Measurements from ENCODE around the gene RHD. TPM values are rescaled to one million over a fixed set of nuclear protein-coding genes. Genes with fewer than 3 reads are reported as not detected.
"Not testable (repeated sequence)": the region's sequence is repeated elsewhere in the genome, so short reads cannot be mapped to it uniquely, and the experiment has no call there.

The RHD gene
- total RNA-seq, 2 donors from 2014 or later: not detected

- no peak for TF ChIP-seq CTCF (IDR thresholded peaks at IDR 0.05)
- Histone ChIP-seq H3K36me3 (peaks cover 35% of the 10 kb centered on the region), H3K4me1 (ENCODE audit: control insufficient read depth in 1 of 2, low read depth in 2 of 2) (peaks cover 0 to 8% of the 10 kb centered on the region in 2 donors), H3K4me3 (no peak overlapping the region), H3K27ac (no peak overlapping the region), H3K27me3 (replicated peaks; ENCODE audit: insufficient read depth) (no peaks in the 10 kb centered on the region), H3K9me3 (no peaks in the 10 kb centered on the region)
- ATAC-seq (ENCODE audit: insufficient number of reproducible peaks, low FRiP score, low read depth): no peak
- no peak for DNase-seq (ENCODE audit: low spot score)
Observed at GRCh38 chr1:25356441-25356840, 84.1 kb downstream of the RHD start.

- no peak for TF ChIP-seq CTCF (IDR thresholded peaks at IDR 0.05)
- Histone ChIP-seq H3K27ac (no peak overlapping the region), H3K36me3 (peaks cover 35% of the 10 kb centered on the region), H3K4me1 (ENCODE audit: control insufficient read depth in 1 of 2, low read depth in 2 of 2) (peaks cover 0 to 8% of the 10 kb centered on the region in 2 donors), H3K27me3 (replicated peaks; ENCODE audit: insufficient read depth) (no peaks in the 10 kb centered on the region), H3K9me3 (no peaks in the 10 kb centered on the region), H3K4me3 (no peak overlapping the region)
- ATAC-seq (ENCODE audit: insufficient number of reproducible peaks, low FRiP score, low read depth) (no peak), DNase-seq (ENCODE audit: low spot score) (no peak)
Observed at GRCh38 chr1:25356848-25357247, 84.5 kb downstream of the RHD start.

- H3K36me3 ChIP-seq: peaks cover 26% of the 10 kb centered on the region
- H3K27me3 ChIP-seq (replicated peaks; ENCODE audit: insufficient read depth): no peaks in the 10 kb centered on the region
- no peak for DNase-seq (ENCODE audit: low spot score)
- no peak for ATAC-seq (ENCODE audit: insufficient number of reproducible peaks, low FRiP score, low read depth)
- H3K9me3 ChIP-seq: no peaks in the 10 kb centered on the region
- no peak overlapping the region for H3K4me3 ChIP-seq
- no peak for TF ChIP-seq CTCF (IDR thresholded peaks at IDR 0.05)
- no peak overlapping the region for H3K27ac ChIP-seq
- H3K4me1 ChIP-seq (ENCODE audit: control insufficient read depth in 1 of 2, low read depth in 2 of 2): peaks cover 0 to 8% of the 10 kb centered on the region in 2 donors
Observed at GRCh38 chr1:25360596-25361581, 88.6 kb downstream of the RHD start.

GRCh38 chr1:25361901-25362300 is 89.6 kb downstream of the RHD start:
- H3K36me3 ChIP-seq: peaks cover 20% of the 10 kb centered on the region
- no peak overlapping the region for H3K4me3 ChIP-seq
- TF ChIP-seq CTCF (IDR thresholded peaks at IDR 0.05): no peak
- no peak for ATAC-seq (ENCODE audit: insufficient number of reproducible peaks, low FRiP score, low read depth)
- no peak overlapping the region for H3K27ac ChIP-seq
- no peaks in the 10 kb centered on the region for H3K9me3 ChIP-seq
- H3K27me3 ChIP-seq (replicated peaks; ENCODE audit: insufficient read depth): no peaks in the 10 kb centered on the region
- peaks cover 0 to under 1% of the 10 kb centered on the region in 2 donors for H3K4me1 ChIP-seq (ENCODE audit: control insufficient read depth in 1 of 2, low read depth in 2 of 2)
- no peak for DNase-seq (ENCODE audit: low spot score)

- not testable (repeated sequence) for H3K9me3 ChIP-seq; DNase-seq (ENCODE audit: low spot score); H3K27me3 ChIP-seq (replicated peaks; ENCODE audit: insufficient read depth); H3K4me1 ChIP-seq (ENCODE audit: control insufficient read depth in 1 of 2, low read depth in 2 of 2); ATAC-seq (ENCODE audit: insufficient number of reproducible peaks, low FRiP score, low read depth); H3K4me3 ChIP-seq; H3K27ac ChIP-seq
- H3K36me3 ChIP-seq: peaks cover 15% of the 10 kb centered on the region
Observed at GRCh38 chr1:25362634-25363559, 90.6 kb downstream of the RHD start.
